Adipose tissue (tissue), 3 donors: ENCODE measurements around the gene PTPRN2. TPM values are rescaled to one million over a fixed set of nuclear protein-coding genes. Genes with fewer than 3 reads are reported as not detected.

Source experiments
- H3K27ac ChIP-seq: one replicate; pipeline ENCODE4 v1.5.1; 2013; ENCODE audit warnings: low read depth, low read length
- WGBS, 3 donors: extraction: QIAGEN DNeasy Blood & Tissue Kit; methylation state at CpG; one replicate each; pipeline ENCODE4 v1.1.7; 2013; 5-methylcytosine and 5-hydroxymethylcytosine counted together
- polyA plus RNA-seq, 3 donors: library from polyadenylated mRNA; stranded (reverse); fragments of 200-250 nt; gene quantifications; one replicate each; pipeline ENCODE4 v1.2.3, GENCODE V29; 2013
- donor health status: healthy with polysubstance abuse.
- donor health status: Bipolar disorder and iron deficiency.
- donor health status: healthy.

Gene PTPRN2
- polyA plus RNA-seq, 3 donors, result 3.7 to 8.0 (median 7.3) TPM

DNA sequence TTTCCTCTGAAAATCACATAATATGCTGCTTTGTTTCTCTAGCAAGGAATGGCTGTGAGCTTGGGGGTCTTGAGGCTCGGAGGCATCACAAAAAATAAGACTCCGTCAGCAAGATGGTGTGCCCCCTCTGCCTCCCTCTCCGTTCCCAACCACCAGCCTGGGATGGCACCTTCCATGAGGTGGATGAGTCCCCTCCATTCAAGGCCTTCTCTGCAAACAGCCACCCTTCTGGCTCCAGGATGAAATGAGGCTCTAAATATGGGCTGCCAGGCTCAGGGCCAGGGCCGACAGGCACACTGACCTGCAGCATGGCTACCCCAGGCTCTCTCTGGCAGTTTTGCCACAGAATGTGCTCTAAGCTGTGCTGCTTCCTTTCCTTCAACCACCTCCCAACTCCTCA is 521.5 kb downstream of the PTPRN2 start:
- no peak overlapping the region for H3K27ac ChIP-seq
- 83 to 87% (median 85%) methylated on average over 4 of the region's 4 CpGs for WGBS, 3 donors

DNA sequence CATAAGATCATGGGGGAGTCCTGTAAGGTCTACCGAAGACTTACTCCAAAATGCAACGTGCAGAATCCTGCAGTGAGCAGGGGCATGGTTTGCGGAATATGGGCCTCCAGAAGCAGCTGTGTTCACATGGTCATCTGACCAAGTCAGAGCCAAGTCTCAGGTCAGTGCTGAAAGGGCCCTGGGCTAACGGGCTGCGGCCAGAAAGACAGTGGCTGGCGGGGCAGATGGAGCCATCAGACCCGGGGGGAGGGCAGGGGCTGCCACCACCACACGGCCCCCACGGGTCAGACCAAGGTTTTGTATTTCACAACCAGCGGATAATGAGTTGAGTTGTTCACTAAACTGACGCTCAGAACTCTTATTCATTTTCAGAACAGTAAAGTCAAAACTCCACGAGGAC is 522.3 kb downstream of the PTPRN2 start:
- H3K27ac ChIP-seq, result no peak overlapping the region
- 80 to 89% (median 84%) methylated on average over 12 of the region's 12 CpGs for WGBS, 3 donors

DNA sequence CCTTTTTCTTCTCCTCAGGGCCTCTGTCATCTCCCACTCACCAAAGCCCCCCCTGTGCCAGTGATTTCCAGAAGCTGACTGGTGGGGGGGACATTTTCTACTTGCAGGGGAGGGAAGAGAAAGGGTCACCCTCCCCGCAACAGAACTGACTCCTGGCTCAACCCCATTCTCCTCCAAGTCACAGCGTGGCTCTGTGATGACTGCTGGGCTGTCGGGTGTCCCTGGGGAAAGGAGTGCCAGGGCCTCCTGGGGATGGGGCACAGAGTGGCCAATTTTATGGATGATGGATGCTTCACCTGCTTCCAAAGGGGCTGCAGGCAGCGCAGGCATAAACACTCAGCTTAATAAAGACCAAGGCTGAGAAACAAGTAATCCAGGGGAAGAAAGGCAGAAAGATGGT is 523.0 kb downstream of the PTPRN2 start:
- no peak overlapping the region for H3K27ac ChIP-seq
- WGBS, 3 donors, result 70 to 85% (median 76%) methylated on average over 4 of the region's 4 CpGs

DNA sequence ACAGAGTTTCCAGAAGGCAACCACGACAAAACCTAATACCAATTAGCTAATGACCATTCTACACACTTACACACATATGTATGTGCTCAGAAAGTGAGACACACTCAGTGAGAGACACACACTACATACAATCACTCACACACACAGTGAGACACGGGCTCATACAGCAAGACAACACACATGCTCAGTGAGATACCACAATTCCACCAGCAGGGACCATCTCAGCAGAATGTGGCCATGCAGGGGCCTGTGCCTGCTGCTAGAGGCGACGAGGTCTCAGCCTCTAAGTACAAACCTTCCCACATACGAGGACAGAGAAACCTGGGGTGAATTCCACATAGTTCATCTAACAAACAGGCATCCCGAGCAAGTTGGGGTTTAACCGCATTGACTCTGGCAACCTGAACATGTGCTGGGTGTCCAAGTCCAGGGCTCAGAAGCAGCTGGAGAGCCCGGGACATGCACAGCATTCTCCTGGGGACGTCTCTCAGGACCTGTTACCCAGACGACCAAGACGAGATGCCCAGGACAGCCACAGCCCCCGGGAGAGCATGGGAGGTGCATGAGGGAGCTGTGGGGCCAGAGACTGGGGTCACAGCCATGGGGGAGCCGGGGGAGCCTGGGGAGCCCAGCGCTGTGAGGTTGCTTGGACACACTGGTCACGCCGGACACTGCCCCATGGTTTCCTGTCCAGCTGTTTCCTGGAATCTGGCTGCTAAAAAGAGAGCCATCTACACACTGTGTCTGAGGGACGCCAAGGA is 523.6 kb downstream of the PTPRN2 start:
- WGBS, 3 donors, result 48 to 87% (median 63%) methylated on average over 17 of the region's 17 CpGs
- no peak overlapping the region for H3K27ac ChIP-seq

DNA sequence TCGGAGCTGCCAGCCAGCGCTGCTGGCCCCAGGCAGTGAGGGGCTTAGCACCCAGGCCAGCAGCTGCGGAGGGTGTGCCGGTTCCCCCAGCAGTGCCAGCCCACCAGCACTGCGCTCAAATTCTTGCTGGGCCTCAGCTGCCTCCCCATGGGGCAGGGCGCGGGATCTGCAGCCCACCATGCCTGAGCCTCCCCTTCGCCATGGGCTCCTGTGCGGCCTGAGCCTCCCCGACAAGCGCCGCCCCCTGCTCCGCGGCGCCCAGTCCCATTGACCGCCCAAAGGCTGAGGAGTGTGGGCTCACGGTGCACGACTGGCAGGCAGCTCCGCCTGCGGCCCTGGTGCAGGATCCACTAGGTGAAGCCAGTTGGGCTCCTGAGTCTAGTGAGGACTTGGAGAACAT is 525.0 kb downstream of the PTPRN2 start:
- H3K27ac ChIP-seq, result no peak overlapping the region
- 92 to 96% (median 96%) methylated on average over 17 to 20 of the region's 20 CpGs for WGBS, 3 donors

DNA sequence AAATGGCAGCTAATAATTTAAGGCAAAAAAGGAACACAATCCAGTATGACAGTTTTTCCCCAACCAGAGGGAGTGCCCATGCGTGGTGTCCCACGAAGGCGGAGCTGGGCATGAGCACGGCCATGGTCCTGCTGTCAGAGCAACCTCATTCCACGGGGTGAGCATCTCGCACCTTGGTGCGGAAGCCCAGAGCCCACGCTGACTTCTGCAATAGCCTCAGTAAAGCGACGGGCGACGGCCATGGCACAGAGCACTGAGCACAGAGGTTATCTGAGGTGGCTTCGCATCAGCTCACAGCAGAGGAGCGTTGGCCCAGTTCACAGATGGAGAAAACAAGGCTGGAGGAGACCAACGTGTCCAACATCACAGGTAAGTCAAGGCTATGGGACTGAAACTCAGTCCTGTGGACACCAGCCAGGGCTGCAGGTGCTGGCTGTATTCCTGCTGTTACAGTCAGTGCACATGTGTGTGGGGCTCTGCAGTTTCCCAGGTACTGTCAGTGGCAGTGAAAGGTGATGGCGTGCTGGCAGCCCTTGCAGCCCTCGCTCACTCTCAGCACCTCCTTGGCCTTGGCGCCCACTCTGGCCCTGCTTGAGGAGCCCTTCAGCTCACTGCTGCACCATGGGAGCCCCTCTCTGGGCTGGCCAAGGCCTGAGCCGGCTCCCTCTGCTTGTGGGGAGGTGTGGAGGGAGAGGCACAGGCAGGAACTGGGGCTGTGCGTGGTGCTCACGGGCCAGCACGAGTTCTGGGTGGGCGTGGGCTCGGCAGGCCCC is 525.6 kb downstream of the PTPRN2 start:
- WGBS, 3 donors, result 87 to 96% (median 91%) methylated on average over 24 of the region's 24 CpGs
- H3K27ac ChIP-seq, result no peak overlapping the region

DNA sequence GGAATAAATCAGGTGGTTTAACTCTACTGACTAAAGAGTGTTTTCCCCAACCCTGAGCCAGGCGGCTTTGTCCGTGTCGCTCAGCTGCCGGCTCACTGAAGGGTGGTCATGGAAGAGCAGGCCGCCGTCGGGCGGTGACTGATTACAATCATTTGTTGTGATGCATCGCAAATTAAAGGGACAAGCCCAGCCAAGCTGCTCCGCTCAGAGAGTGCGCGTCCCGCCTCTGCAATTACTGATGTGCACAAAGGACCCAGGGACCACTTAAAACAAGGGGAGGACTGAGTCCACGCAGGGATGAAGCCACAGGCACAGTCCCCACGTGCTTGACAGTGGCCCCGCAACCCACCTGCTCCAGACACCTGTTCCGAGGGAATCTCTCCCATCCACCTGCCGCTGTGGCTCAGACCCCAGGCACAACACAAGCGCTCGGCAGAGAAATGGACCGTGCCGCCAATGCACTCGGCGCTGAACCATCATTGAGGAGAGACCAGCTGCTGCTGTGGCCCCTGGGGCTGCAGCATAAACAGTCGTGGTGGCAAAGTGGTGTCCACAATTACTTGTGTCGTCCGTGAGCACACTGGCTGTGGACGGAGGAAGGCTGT is 526.5 kb downstream of the PTPRN2 start:
- WGBS, 3 donors, result 92 to 95% (median 93%) methylated on average over 28 of the region's 28 CpGs
- no peak overlapping the region for H3K27ac ChIP-seq

DNA sequence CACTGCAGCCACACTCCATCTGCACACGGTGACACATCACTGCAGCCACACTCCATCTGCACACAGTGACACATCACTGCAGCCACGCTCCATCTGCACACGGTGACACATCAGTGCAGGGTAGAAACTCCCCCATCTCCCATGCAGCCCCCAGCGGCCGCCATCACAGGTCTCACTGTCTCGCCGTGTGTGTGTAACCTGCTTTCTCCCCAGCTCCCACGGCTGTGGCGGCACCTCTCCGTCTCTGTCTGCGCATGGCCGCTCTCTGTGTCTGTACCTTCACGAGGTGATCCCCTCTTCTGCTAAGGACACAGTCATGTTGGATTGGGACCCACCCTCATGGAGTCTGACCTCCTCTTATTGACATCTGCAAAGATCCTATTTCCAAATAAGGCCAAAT is 527.4 kb downstream of the PTPRN2 start:
- 91 to 98% (median 95%) methylated on average over 13 of the region's 13 CpGs for whole genome bisulfite sequencing, 3 donors
- no peak overlapping the region for H3K27ac ChIP-seq

DNA sequence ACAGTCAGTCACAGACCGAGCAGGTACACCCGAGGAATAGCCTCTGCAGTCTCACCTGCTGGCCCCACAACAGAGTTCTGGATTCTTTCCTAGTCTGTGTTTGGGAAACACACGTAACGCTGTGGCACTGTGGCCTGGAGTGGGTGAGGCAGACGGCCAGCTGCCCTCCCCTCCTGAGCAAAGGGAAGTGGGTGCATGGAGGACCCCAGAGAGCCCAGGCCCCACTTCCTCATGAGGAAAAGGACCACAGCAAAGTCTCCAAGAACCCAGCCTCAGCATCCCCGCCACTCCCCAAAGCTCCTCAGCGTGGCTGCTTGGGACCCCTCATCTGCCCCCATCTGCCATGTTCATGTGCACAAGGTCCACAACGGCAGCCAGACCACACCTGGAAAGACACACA is 530.2 kb downstream of the PTPRN2 start:
- no peak overlapping the region for H3K27ac ChIP-seq
- 87 to 93% (median 88%) methylated on average over 8 of the region's 8 CpGs for WGBS, 3 donors

DNA sequence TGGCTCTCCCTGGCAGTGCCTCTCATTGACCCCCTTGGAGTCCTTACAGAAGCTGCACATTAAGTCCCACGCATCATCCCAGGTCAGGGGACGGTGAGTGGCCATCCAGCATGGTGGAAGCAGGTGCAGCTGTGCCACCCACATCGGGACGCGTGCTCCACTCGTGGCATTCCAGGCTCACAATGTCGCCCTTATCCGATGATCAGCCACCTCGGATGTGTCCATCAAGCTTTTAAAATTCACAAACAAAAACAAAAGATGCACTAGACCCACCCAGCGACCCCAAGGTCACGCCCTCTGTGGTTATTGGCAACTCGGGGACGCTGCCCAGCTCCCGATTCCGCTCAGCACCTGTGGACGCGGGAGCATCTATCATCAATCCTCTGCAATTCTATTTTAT is 530.9 kb downstream of the PTPRN2 start:
- H3K27ac ChIP-seq, result no peak overlapping the region
- WGBS, 3 donors, result 85 to 95% (median 95%) methylated on average over 17 of the region's 17 CpGs

DNA sequence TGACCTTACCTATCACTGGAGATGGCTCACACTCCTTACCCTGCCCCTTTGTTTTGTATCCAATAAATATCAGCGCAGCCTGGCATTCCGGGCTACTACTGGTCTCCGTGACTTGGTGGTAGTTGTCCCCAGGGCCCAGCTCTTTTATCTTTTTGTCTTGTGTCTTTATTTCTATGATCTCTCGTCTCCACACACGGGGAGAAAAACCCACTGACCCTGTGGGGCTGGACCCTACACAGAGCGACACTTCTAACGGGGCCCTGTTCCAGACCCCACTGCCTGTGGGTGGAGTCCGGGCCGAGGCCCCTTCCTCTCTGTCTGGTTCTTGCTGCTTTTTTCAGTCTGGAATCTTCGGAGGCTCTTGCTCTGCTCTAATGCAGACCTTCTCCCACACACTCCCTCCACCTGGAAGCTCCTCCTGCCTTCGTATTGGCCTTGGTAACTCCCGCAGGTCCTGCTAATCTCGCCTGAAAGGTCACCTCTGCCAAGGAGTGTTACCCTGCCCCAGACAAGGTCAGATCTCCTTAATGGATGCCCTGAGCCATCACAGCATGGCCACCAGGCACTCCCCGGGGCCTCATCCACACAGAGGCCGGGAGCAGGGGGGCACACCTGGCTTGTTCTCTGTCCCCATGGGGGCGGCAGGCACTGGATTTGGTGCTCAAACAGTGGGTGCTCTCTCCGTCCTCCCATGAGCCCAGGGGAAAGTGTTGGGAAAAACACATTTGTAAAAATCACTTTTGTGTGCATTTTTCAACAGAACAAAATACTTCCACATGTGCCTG is 531.7 kb downstream of the PTPRN2 start:
- no peak overlapping the region for H3K27ac ChIP-seq
- WGBS, 3 donors, result 85 to 89% (median 86%) methylated on average over 17 of the region's 17 CpGs

DNA sequence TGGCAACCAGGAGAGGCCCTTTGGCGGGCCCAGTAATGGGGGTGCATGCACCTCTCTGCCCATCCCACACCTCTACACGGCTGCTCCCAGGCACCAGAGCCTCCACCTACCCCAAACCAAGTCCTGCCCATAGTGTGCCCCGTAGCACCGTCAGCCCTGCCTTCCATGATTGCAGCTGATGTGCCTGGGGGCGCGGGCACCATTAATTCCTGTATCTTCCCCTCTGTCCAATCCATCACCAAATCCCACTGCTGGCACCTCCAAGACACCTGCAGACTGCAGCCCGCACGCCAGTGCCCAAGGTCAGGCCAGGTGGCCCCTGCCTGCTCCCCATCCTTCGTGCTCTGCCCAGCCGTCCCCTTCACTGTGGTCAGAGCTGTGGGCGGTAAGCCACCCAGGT is 533.0 kb downstream of the PTPRN2 start:
- no peak overlapping the region for H3K27ac ChIP-seq
- WGBS, 3 donors, result 85 to 89% (median 86%) methylated on average over 11 of the region's 11 CpGs

DNA sequence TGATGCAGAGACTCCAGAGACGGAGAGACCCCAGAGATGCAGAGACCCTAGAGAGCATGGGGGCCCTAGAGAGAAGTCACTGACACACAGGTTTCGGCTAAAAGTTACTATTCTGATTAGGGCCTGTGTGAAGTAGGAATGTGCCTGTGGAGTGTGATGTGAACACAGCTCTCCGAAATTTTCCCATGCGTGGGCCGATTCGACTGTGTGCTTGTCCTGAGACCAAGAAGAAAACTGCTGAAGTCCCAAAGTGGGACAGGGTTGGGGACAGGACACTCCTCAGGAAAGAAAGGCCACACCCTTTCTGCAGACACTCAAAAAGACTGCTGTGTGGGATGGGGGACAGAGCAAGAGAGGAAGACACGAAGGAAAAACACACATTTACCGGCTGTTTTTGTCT is 533.5 kb downstream of the PTPRN2 start:
- H3K27ac ChIP-seq, result no peak overlapping the region
- 88 to 91% (median 90%) methylated on average over 8 of the region's 8 CpGs for WGBS, 3 donors

DNA sequence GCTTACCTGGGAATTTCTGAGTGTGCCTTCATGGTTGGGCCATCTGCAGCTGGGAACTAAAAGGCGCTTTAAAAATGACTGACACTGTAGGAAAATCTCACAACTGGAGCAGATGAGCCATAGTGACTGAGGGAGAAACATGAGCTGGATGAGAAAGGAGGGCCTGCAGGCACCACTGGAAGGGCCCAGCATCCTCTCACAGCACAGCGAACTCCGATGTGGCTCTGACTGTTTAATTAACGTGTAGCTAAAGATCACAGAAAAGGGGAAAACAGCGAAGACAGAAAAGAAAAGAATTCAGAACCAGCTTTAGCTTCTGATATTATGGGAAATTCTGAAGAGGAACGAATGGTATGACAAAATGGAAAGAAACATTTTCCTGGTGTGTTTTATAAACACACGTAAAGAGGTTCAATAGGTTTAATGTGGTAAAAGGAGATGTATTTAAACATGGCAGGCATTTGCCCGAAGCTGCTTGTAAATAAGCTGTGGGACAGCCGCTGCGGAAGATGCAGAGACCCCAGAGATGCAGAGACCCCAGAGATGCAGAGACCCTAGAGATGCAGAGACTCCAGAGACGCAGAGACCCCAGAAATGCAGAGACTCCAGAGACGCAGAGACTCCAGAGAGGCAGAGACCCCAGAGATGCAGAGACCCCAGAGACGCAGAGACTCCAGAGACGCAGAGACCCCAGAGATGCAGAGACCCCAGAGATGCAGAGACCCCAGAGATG is 534.3 kb downstream of the PTPRN2 start:
- H3K27ac ChIP-seq, result no peak overlapping the region
- 79 to 92% (median 85%) methylated on average over 14 of the region's 14 CpGs for WGBS, 3 donors

DNA sequence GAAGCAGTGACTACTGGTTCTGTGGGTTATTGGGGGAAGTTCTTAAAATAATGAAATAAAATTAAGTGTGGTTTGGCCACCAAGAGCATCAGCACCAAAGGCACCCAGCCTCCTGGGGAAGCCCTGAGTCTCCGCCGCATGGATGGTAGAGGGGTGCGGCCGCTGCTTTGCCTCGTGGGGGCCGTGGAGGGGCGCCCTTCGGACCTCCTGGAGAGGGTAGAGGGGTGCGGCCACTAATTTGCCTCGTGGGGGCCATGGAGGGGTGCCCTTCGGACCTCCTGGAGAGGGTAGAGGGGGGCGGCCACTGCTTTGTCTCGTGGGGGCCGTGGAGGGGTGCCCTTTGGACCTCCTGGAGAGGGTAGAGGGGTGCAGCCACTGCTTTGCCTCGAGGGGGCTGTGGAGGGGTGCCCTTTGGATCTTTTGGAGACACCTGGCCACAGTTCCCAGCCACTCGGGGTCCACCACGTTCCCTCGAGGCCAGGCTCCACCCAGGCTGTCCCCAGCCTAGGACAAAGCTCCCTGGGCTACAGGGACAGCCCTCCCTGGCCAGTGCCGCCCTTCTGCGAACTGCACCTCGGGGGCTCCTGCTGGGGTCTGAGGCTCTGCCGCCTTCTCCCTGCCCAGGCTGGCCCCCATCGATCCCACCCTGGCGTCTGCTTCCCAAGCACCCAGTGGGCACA is 535.1 kb downstream of the PTPRN2 start:
- H3K27ac ChIP-seq, result no peak overlapping the region
- WGBS, 3 donors, result 87 to 93% (median 88%) methylated on average over 24 of the region's 24 CpGs

DNA sequence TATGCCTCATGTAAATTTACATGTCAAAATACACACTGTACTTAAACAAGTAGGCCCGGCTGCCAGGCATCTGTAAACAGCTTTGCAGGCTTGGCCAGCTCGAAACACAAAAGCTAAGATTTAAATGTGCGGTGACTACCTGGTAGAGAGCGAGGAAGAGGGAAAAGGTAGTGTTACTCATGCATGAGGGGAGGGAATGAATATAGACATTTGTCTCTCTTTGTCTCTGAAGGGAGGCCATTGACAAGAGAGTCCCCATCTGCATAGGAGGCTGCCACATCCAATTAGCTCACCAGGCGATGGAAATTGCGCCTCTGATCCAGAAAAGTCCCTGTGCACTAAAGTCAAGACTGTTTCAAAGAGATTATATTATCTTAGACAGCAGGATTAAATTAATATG is 535.8 kb downstream of the PTPRN2 start:
- WGBS, 3 donors, result 72 to 84% (median 83%) methylated on average over 6 of the region's 6 CpGs
- H3K27ac ChIP-seq, result no peak overlapping the region

DNA sequence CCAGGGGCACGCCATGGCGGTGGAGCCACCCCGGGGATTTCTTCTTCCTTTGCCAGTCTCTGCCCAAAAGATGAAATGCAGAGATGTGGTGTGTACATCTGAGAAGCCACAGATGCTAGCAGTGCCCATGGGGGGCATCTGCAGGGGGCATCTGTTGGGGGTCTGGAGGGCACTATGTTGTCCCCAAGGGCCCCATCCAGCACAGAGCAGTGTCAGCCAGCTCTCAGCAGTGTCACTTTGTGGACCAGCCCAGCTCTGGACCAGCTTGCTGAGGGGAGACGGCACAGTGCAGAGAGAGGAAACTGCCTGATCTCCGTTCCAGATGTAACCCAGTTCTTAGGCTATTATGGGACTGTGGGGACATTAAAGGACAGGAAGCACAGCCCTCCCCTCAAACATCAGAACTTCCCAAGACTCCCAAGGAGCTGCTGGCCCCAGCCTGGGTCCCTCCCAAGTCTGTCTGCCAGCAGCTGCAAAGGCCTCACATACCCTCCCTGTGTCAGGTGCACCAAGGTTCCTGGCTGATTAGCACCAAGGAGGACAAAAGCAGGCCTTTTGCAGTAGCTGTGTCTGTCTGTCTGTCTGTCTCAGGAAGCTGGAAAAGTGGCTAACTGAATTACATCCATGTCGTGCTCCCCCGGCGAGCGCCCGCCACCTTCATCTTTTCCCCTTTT is 536.5 kb downstream of the PTPRN2 start:
- WGBS, 3 donors, result 67 to 87% (median 75%) methylated on average over 10 of the region's 10 CpGs
- H3K27ac ChIP-seq, result no peak overlapping the region
